WTC11 (cell line): ENCODE results near the gene ZNF775. TPM values are rescaled to one million over a fixed set of nuclear protein-coding genes. Genes with fewer than 3 reads are reported as not detected.
A peak's percentile ranks its signal among the peaks of the same experiment; 100 is the strongest.

ENCODE experiments used
- ATAC-seq: fragments of 200-7000 bp; cut with Tn5 transposase; 2 replicates; pipeline ENCODE4 v1.10.0; 2021; ENCODE audit warnings: mild to moderate bottlenecking, moderate library complexity
- CTCF ChIA-PET: fragments of 300-600 bp; sonication (Branson Sonifier 250); formaldehyde crosslinking; loops from one replicate; lab custom pipeline; 2021; ENCODE audit warnings: antibody characterized with exemption; lab: Charles Lee
- POLR2A ChIA-PET: fragments of 350-600 bp; sonication (Branson Sonifier 250); formaldehyde crosslinking; loops from one replicate; lab custom pipeline; 2021; ENCODE audit warnings: antibody characterized with exemption; lab: Charles Lee
- DNase-seq: peaks from one replicate; pipeline ENCODE4 v3.0.0; 2021; ENCODE audit warnings: low spot score
- H3K27ac Mint-ChIP-seq: 2 replicates; pipeline ENCODE4 v1.8.0; 2021; ENCODE audit warnings: mixed read lengths
- H3K27me3 Mint-ChIP-seq: 2 replicates; pipeline ENCODE4 v1.8.0; 2021; ENCODE audit warnings: low read depth, mild to moderate bottlenecking, moderate library complexity, mixed read lengths
- H3K36me3 Mint-ChIP-seq: 2 replicates; pipeline ENCODE4 v1.8.0; 2021; ENCODE audit warnings: mixed read lengths
- H3K4me1 Mint-ChIP-seq: 2 replicates; pipeline ENCODE4 v1.8.0; 2022; ENCODE audit warnings: mixed read lengths
- H3K4me3 Mint-ChIP-seq: 2 replicates; pipeline ENCODE4 v1.8.0; 2021; ENCODE audit warnings: mild to moderate bottlenecking, moderate library complexity, mixed read lengths
- H3K9me3 Mint-ChIP-seq: 2 replicates; pipeline ENCODE4 v1.8.0; 2021; ENCODE audit warnings: mixed read lengths
- ARID4B ChIP-seq: sonication (generic); formaldehyde crosslinking; IDR thresholded peaks from 2 replicates; pipeline ENCODE4 v1.8.0; 2023; ENCODE audit warnings: missing genetic modification reagents, mild to moderate bottlenecking, borderline replicate concordance
- ATF1 ChIP-seq: sonication (generic); formaldehyde crosslinking; IDR thresholded peaks from 2 replicates; pipeline ENCODE4 v1.8.1; 2023; ENCODE audit warnings: mild to moderate bottlenecking, moderate library complexity, missing genetic modification reagents
- CREM ChIP-seq: sonication (generic); formaldehyde crosslinking; IDR thresholded peaks from 2 replicates; pipeline ENCODE4 v1.8.1; 2022; ENCODE audit warnings: mild to moderate bottlenecking, missing genetic modification reagents, moderate library complexity
- NR2C2 ChIP-seq: sonication (generic); formaldehyde crosslinking; IDR thresholded peaks from 2 replicates; pipeline ENCODE4 v1.8.0; 2022; ENCODE audit warnings: mild to moderate bottlenecking, missing genetic modification reagents
- TCF7 ChIP-seq: sonication (generic); formaldehyde crosslinking; IDR thresholded peaks from 2 replicates; pipeline ENCODE4 v1.8.0; 2022; ENCODE audit warnings: mild to moderate bottlenecking, low read depth, missing genetic modification reagents, moderate library complexity
- TEAD4 ChIP-seq: sonication (generic); formaldehyde crosslinking; IDR thresholded peaks from 2 replicates; pipeline ENCODE4 v1.8.0; 2022; ENCODE audit warnings: mild to moderate bottlenecking, missing genetic modification reagents
- USF1 ChIP-seq: sonication (generic); formaldehyde crosslinking; IDR thresholded peaks from 2 replicates; pipeline ENCODE4 v1.8.0; 2022; ENCODE audit warnings: mild to moderate bottlenecking, missing genetic modification reagents
- total RNA-seq: library from RNA; stranded (reverse); gene quantifications from 3 replicates; pipeline ENCODE4 v1.2.3, GENCODE V29; 2021
- TF ChIP-seq, protein P1 (sequence below): sonication (generic); formaldehyde crosslinking; IDR thresholded peaks from 2 replicates; pipeline ENCODE4 v1.8.1; 2023; ENCODE audit warnings: mild to moderate bottlenecking, missing genetic modification reagents, moderate library complexity
- TF ChIP-seq, protein P2 (sequence below): sonication (generic); formaldehyde crosslinking; IDR thresholded peaks from 2 replicates; pipeline ENCODE4 v1.8.1; 2022; ENCODE audit warnings: mild to moderate bottlenecking, missing genetic modification reagents, moderate library complexity, borderline replicate concordance
- TF ChIP-seq, protein P3 (sequence below): fragments of 250-450 bp; sonication (Bioruptor Pico); IDR thresholded peaks from 2 replicates; pipeline ENCODE4 v1.9.0; 2021; ENCODE audit warnings: mild to moderate bottlenecking
- TF ChIP-seq, protein P4 (sequence below): sonication (generic); formaldehyde crosslinking; IDR thresholded peaks from 2 replicates; pipeline ENCODE4 v1.8.1; 2023; ENCODE audit warnings: mild to moderate bottlenecking, missing genetic modification reagents
- TF ChIP-seq, protein P5 (sequence below): sonication (generic); formaldehyde crosslinking; IDR thresholded peaks from 2 replicates; pipeline ENCODE4 v1.8.1; 2023; ENCODE audit warnings: mild to moderate bottlenecking, moderate library complexity, missing genetic modification reagents

The ZNF775 gene
- total RNA-seq, 1 experiment from 2014 or later = 25.4 TPM

- TF ChIP-seq, protein P1, sequence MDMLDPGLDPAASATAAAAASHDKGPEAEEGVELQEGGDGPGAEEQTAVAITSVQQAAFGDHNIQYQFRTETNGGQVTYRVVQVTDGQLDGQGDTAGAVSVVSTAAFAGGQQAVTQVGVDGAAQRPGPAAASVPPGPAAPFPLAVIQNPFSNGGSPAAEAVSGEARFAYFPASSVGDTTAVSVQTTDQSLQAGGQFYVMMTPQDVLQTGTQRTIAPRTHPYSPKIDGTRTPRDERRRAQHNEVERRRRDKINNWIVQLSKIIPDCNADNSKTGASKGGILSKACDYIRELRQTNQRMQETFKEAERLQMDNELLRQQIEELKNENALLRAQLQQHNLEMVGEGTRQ (CRISPR knock-in tag) = peak; percentile 97
- peak; percentile 19; the same call in 1 of the 2 replicates for TF ChIP-seq CREM (CRISPR knock-in tag)
- peak; percentile 5; the same call in 1 of the 2 replicates for TF ChIP-seq ARID4B (CRISPR knock-in tag)
Measured at GRCh38 chr7:150368096-150368883, 10.8 kb upstream of the ZNF775 start, which contains the start of gene REPIN1 (continued).

DNA sequence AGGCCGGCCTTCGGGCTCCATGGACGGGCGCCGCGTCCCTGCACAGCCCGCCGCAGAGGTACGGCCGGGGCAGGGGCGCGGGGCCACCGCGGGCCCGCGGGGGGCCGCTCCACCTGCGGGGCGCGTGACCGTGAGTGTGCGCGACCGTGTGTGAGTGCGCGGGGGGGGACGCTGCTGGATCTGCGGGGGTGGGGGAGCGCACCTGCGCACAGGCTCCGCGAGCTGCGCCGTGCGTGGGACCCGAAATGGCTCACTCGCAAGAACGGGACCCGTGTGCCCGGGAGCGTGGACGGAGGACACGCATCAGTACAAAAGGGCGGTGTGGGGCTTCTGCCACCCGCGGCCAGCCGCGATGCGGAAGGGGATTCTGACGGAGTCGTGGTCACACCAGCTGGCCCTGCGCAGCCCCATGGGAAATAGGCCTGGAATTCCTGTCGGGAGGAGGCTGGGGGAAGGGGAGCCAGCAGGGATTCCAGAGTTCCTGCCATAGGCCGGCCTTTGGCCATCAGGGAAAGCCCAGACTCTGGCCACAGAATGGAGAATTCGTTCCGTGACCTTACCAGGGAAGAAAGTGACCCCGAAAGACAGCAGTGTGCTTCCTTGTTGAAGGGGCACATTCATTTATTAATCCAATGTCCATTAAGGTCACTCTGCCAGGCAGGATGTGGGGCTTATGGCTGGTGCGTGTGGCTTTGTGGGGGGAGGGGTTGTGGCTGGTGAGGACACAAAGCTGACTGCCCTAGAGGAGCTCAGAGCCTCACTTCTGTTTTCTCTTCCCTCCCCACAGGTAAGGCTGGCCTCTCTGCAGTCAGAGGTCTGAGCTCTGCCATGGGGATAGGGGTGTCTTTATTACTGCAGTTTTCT lies 10.0 kb upstream of the ZNF775 start:
- POLR2A ChIA-PET = interaction anchor here (0.7 to 2.5 kb wide), 14 partner anchors 9 to 46 kb away, joined by 3 to 29 read pairs (median 4); partner anchors contain the start of genes ACTR3C and LRRC61
- peaks cover 54% of the 10 kb centered on the region for H3K4me1 Mint-ChIP-seq
- CTCF ChIA-PET = interaction anchor here (0.7 to 2.2 kb wide), 12 partner anchors 9 to 80 kb away, joined by 3 to 16 read pairs (median 4); partner anchors contain the start of gene RARRES2
- no peak for TF ChIP-seq USF1 (CRISPR knock-in tag)
- TF ChIP-seq NR2C2 (CRISPR knock-in tag) = no peak
- peak; percentile 73; the same call in 1 of the 2 replicates for TF ChIP-seq TEAD4 (CRISPR knock-in tag)
- TF ChIP-seq, protein P2, sequence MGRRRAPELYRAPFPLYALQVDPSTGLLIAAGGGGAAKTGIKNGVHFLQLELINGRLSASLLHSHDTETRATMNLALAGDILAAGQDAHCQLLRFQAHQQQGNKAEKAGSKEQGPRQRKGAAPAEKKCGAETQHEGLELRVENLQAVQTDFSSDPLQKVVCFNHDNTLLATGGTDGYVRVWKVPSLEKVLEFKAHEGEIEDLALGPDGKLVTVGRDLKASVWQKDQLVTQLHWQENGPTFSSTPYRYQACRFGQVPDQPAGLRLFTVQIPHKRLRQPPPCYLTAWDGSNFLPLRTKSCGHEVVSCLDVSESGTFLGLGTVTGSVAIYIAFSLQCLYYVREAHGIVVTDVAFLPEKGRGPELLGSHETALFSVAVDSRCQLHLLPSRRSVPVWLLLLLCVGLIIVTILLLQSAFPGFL = no peak
- TF ChIP-seq, protein P3, sequence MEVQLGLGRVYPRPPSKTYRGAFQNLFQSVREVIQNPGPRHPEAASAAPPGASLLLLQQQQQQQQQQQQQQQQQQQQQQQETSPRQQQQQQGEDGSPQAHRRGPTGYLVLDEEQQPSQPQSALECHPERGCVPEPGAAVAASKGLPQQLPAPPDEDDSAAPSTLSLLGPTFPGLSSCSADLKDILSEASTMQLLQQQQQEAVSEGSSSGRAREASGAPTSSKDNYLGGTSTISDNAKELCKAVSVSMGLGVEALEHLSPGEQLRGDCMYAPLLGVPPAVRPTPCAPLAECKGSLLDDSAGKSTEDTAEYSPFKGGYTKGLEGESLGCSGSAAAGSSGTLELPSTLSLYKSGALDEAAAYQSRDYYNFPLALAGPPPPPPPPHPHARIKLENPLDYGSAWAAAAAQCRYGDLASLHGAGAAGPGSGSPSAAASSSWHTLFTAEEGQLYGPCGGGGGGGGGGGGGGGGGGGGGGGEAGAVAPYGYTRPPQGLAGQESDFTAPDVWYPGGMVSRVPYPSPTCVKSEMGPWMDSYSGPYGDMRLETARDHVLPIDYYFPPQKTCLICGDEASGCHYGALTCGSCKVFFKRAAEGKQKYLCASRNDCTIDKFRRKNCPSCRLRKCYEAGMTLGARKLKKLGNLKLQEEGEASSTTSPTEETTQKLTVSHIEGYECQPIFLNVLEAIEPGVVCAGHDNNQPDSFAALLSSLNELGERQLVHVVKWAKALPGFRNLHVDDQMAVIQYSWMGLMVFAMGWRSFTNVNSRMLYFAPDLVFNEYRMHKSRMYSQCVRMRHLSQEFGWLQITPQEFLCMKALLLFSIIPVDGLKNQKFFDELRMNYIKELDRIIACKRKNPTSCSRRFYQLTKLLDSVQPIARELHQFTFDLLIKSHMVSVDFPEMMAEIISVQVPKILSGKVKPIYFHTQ (CRISPR knock-in tag) = peak; percentile 44; the same call in 1 of the 2 replicates
- TF ChIP-seq ARID4B (CRISPR knock-in tag) = 0 out of 2 replicates have a peak, but pooled peaks have one; percentile 20
- TF ChIP-seq, protein P4, sequence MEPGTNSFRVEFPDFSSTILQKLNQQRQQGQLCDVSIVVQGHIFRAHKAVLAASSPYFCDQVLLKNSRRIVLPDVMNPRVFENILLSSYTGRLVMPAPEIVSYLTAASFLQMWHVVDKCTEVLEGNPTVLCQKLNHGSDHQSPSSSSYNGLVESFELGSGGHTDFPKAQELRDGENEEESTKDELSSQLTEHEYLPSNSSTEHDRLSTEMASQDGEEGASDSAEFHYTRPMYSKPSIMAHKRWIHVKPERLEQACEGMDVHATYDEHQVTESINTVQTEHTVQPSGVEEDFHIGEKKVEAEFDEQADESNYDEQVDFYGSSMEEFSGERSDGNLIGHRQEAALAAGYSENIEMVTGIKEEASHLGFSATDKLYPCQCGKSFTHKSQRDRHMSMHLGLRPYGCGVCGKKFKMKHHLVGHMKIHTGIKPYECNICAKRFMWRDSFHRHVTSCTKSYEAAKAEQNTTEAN (CRISPR knock-in tag) = peak; percentile 77; the same call in 1 of the 2 replicates
- TF ChIP-seq TCF7 (CRISPR knock-in tag) = 0 out of 2 replicates have a peak, but pooled peaks have one; percentile 32
- TF ChIP-seq, protein P5, sequence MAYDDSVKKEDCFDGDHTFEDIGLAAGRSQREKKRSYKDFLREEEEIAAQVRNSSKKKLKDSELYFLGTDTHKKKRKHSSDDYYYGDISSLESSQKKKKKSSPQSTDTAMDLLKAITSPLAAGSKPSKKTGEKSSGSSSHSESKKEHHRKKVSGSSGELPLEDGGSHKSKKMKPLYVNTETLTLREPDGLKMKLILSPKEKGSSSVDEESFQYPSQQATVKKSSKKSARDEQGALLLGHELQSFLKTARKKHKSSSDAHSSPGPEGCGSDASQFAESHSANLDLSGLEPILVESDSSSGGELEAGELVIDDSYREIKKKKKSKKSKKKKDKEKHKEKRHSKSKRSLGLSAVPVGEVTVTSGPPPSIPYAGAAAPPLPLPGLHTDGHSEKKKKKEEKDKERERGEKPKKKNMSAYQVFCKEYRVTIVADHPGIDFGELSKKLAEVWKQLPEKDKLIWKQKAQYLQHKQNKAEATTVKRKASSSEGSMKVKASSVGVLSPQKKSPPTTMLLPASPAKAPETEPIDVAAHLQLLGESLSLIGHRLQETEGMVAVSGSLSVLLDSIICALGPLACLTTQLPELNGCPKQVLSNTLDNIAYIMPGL (CRISPR knock-in tag) = peak; percentile 55
- TF ChIP-seq ATF1 (CRISPR knock-in tag) = 0 out of 2 replicates have a peak, but pooled peaks have one; percentile 30

More for the DNA sequence above, 10.0 kb upstream of the ZNF775 start:
- Mint-ChIP-seq H3K36me3 (peaks cover 21% of the 10 kb centered on the region), H3K27me3 (no peaks in the 10 kb centered on the region), H3K27ac (peak overlapping the region; percentile 99), H3K9me3 (no peaks in the 10 kb centered on the region), H3K4me3 (peak overlapping the region; percentile 91)
- ATAC-seq (peak; percentile 68), DNase-seq (peak; percentile 83)
